KG1 (cell line): Measurements from ENCODE around the gene WDFY4.

ENCODE experiments used
- DNase-seq: peaks from one replicate; lab custom pipeline; 2025; lab: John Stamatoyannopoulos, UW

Gene WDFY4

GRCh38 chr10:48944171-48944570 lies 259.5 kb downstream of the WDFY4 start:
- no peak for DNase-seq

GRCh38 chr10:48945441-48946130 lies 260.9 kb downstream of the WDFY4 start:
- no peak for DNase-seq

DNA sequence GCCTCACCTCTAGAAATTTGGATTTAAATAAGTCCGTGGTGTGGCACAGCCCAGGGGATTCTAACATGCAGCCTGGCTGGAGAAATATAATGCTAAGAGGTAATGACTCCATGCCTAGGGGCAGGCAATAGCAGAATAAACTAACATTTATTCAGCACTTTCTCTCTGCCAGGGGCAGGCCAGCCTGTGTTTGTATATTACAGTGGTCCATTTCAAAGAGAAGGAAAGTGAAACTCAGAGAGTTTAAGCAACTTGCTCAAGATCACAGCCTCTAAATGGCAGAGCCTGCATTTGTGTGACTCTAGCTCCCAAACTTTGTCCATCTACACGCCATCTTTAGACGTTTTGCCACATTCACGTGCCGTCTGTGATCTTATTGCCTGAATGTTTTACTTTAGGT lies 261.7 kb downstream of the WDFY4 start:
- DNase-seq: no peak

GRCh38 chr10:48946891-48947500 lies 262.3 kb downstream of the WDFY4 start:
- DNase-seq: no peak

DNA sequence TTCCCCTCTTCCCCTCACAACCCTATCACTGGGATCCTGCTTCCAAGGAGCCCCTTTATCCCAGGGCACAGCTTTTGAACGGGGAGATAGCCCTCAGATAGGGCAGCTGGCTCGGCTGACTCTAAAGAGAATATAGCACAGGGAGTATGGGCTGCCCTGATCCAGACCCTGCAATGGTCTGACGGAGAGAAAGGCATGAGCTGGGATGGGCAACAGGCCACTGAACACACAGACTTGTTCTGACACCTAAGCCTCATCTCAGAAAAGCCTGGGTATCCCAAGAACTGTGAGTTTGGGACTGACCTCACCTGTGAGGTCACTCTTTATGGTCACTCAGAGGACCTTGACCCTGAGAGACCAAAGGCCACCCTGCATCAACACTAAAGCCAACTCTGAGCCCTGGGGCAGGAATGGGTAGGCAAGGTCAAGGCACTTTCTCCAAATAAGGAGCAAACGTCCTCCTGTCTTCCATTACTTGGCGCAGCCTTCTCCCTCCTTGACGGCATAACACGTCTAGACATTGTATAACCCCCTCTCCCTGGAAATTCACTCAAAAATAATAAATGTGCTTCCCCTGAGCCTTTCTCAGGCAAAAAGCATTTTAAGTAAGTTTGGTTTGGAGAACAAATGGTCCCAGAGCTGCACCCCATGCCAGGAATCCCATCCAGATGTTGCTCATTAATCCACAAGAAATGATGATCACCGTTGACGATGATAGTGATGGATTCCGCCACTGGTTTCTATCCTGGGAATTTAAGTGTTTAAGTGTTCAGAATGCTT lies 263.2 kb downstream of the WDFY4 start:
- DNase-seq: no peak

DNA sequence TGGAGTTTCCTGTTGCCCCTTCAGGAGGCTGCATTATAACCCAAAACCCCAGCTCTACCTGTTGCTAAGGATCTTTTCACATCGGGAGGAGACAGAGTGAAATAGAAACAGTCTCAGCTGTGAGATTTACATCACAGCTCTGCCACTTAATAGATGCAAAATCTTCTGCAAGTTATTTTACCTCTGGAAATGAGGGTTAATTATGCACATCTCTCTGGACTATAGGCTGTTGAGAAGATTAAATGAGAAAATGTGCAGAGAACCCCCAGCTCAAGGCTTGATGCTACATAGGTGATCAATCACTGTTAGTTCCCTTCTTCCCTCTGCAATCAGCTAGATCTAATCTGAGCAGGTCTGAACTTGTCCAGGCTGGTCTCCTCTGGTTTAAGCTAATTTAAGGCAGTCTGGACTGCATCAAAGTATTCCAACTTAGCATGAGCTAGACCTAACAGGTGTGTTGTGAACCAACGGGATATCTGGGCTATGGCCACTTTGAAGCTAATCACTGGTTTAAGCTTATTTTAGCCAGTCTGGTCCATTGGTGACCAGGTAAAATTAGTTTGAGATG lies 263.9 kb downstream of the WDFY4 start:
- DNase-seq: no peak

DNA sequence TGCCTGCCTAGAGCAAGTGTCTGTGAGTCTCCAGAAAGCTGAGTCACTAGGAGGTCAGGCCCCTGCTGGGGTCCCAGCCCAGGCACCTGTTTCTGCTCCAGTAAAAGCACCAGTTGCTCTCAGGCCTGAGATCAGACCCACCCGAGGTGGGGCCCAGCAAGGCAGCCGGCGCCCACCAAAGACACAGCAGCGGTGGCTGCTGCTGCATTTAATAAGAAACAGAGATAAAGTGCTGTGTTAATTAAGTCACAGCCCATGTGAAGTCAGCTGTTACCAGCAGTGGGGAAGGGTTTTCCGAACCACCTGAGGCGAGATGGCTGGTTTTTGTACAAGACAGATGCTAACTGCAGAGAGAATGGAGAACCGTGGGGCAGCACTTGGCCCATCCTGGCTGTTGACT lies 267.0 kb downstream of the WDFY4 start:
- no peak for DNase-seq

DNA sequence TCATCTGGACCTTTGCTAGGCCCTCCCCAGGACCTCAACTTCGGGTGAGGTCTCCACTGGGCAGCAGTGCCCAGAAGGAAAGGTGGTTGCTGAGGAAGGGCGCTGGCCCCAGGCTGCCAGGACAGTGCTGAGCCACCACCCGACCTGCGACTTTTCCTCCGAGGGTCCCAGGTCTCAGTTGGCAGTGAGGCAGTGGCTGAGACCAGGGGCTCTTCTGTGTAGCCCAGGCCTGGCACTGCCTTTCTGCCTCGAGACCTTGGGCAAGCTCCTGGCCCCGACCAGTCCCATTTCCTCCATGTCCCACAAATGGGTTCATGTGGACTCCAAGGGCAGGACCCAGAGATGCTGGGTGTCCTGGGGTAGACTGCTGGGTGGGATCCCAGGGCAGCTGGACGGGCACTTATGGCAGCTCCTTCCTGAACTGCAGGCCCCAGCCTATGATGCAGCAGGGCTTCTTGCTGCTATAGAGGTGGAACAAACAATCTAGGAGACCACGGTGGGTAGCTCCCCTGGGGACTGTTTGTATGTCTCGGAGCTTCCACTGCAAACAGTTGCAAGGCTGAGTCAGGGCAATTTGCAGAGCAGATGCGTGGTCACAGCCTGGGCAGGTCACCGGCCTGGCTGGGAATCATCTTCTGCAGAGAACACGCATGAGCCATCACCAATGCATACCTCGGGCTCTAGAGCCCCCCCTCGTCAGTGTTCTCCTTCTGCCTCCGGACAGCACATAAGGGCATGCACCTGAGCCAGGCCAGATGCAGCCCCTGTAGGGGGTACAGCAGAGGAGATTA lies 272.9 kb downstream of the WDFY4 start:
- no peak for DNase-seq

GRCh38 chr10:48958598-48959190 lies 274.0 kb downstream of the WDFY4 start:
- no peak for DNase-seq

DNA sequence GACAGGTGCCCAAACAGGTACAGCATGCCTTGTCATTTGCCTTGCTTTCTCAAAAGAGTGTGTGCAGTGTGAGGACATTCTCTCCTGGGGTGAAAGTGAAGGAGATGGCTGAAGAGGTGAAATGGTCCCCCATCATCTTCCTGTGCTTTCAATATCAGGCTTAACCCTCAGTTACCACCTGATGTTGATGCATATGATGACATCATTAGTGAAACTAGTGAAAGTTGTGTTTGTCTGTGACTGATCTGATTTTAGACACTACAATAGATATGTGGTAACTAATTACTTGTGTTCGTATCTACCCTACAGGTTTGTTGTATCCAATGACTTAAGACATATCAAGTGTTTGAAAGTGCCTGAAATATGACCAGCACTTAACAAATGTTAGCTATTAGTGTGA lies 279.4 kb downstream of the WDFY4 start:
- DNase-seq: no peak

DNA sequence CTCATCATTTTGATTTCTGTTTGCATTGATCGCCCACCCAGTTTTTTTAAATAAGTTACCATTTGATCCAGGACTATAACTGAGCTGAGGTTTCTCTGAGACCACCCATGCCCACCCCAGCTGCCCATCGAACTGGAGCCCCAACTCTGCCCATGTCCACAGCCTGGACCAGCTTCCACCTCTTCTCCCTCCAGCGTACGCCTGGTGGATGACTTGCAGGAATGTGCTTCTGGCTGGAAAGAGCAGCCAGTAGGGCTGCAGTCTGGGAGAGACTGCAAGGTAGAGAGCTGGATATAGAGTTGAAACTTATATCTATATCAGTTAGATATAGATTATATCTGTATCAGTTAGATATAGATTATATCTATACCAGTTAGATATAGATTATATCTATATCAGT lies 280.8 kb downstream of the WDFY4 start:
- DNase-seq: no peak

- DNase-seq: no peak
Measured at GRCh38 chr10:48968036-48968435, 283.4 kb downstream of the WDFY4 start.

DNA sequence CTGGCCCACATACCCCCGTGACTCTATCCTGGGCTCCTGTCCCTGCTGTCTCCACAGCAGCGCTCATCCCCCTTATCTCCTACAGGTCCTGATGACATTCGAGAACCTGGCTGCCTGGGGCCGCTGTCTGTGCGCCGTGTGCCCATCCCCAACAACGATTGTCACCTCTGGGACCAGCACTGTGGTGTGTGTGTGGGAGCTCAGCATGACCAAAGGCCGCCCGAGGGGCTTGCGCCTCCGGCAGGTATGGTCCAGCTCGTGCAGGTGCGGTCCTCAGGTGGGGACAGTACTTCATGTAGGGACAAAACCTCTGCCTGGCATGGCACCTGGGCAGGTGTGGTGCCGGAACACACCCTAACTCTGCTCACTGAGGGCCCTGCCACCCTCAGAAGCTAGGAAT lies 285.4 kb downstream of the WDFY4 start:
- DNase-seq: no peak

DNA sequence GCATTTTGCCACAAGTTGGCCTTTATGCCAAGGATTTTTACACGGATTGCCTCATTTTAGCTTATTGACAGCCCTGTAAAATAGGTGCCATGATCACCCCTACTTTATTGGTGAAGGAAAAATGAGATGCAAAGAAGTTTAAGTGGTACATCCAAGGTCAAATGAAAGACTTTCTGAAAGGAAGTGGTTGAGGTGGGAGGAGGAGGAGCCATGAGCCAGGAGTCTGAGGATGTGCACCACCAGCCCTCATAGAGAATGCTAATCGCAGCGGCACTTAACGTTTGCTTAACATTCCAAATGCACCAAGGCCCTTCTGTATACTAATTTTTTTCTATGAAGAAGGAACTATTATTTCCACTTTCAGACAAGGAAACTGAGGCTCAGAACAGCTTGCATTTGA lies 286.0 kb downstream of the WDFY4 start:
- DNase-seq: no peak

GRCh38 chr10:48973065-48973464 lies 288.4 kb downstream of the WDFY4 start:
- no peak for DNase-seq

DNA sequence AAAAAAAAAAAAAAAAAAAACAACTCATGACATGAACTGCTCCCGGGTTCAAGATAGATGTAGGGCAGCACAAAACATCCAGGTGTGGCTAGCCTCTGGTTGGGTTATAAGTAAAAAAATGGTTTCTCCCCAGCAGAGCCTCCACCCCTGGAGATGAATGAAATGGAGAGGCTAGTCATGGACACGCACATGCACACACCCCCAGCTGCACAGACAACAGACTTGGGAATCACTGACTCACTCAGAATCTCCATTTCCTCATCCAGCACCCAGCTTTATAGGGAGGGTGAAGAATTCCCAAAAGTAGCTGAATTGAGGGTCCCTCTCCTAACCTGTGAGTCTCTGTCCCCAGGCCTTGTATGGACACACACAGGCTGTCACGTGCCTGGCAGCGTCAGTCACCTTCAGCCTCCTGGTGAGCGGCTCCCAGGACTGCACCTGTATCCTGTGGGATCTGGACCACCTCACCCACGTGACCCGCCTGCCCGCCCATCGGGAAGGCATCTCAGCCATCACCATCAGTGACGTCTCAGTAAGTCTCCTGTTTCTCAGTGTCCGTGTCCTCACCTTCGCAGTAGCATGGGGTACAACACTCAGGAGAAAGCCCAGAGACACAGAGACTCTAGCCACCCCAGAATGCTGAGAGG lies 290.0 kb downstream of the WDFY4 start:
- DNase-seq: no peak

DNA sequence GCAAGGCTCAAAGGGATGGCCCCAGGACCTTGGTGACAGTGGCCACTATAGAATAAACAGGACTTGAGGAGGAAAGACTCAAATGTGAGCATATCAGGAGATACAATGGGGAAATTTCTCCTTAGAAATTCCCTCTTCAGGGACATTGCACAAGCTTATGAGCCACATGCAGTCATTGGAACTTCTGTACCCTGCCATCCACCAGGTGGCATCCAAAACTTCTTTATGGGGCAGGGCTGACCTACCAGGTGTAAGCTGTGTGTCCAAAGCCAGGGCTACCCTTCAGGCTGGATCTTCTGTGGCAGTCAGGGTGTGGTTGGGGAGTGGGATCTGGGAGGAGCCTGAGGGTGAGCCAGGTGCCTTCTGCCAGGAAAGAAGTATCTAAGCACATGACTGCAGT lies 291.5 kb downstream of the WDFY4 start:
- no peak for DNase-seq

- DNase-seq: no peak
Measured at GRCh38 chr10:48978318-48978717, 293.6 kb downstream of the WDFY4 start.

GRCh38 chr10:48981310-48981907 lies 296.7 kb downstream of the WDFY4 start:
- no peak for DNase-seq

GRCh38 chr10:48982584-48982983 lies 297.9 kb downstream of the WDFY4 start:
- DNase-seq: no peak
